ENCODE data around the gene TET1.
"Not testable (repeated sequence)": the region's sequence is repeated elsewhere in the genome, so short reads cannot be mapped to it uniquely, and the experiment has no call there.

TET1 gene

GRCh38 chr10:68601501-68602265 is 41.5 kb downstream of the TET1 start:
- H3K27ac ChIP-seq, result peak overlapping the region; percentile 87
- TF ChIP-seq ZFX (IDR thresholded peaks at IDR 0.05; ENCODE audit: borderline replicate concordance) (no peak), CTCF (IDR thresholded peaks at IDR 0.05) (no peak)

DNA sequence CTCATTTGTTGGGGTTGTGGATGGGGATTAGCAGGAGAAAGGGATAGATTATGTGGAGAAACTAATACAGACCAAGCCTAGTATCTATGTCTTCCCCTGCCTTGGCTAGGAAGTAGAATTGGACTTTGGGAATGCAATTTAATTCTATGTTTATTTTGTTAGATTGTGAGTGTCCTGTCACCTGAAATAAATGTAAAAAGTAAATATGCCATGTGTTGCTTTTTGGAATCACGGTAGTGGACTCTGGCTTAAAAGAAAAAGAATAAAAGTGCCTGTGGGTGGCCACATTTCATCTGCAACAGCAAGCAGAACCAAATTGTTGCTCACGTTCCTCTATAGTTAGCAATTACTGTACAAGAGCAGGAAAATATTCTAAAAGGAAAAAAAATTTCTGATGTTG is 42.3 kb downstream of the TET1 start:
- TF ChIP-seq CTCF (IDR thresholded peaks at IDR 0.05), result no peak

GRCh38 chr10:68603766-68604165 is 43.6 kb downstream of the TET1 start:
- no peak overlapping the region for H3K27ac ChIP-seq

More for the DNA sequence above, 42.3 kb downstream of the TET1 start:
- no peak overlapping the region for H3K27ac ChIP-seq

GRCh38 chr10:68604441-68604840 is 44.3 kb downstream of the TET1 start:
- no peak overlapping the region for H3K27ac ChIP-seq
- no peak for TF ChIP-seq CTCF (IDR thresholded peaks at IDR 0.05)
- no peak for TF ChIP-seq ZFX (IDR thresholded peaks at IDR 0.05; ENCODE audit: borderline replicate concordance)

More at GRCh38 chr10:68603766-68604165, 43.6 kb downstream of the TET1 start:
- TF ChIP-seq CTCF (IDR thresholded peaks at IDR 0.05) (no peak), ZFX (IDR thresholded peaks at IDR 0.05; ENCODE audit: borderline replicate concordance) (no peak)

DNA sequence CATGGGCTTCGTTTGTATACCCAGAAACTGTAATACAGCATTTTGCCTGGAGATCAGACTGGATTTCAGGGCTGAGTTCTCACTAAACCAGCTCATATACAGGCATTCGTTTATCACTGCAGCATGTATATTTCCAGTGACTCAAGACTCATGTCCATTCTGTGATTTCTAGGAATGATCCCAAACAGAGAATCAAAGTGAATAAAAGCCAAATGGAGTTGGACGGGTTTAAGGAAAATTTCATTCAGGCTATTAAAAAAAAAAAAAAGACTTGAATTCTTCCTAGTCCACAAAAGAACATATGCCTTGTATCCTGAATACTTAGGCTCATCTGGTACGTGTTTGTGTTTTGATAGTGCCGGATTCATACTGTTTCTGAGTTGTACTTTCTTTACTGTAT is 46.8 kb downstream of the TET1 start:
- TF ChIP-seq CTCF (IDR thresholded peaks at IDR 0.05) (no peak), ZFX (IDR thresholded peaks at IDR 0.05; ENCODE audit: borderline replicate concordance) (no peak)
- no peak overlapping the region for H3K27ac ChIP-seq

- not testable (repeated sequence) for H3K27ac ChIP-seq
Observed at GRCh38 chr10:68610023-68610422, 49.9 kb downstream of the TET1 start.

DNA sequence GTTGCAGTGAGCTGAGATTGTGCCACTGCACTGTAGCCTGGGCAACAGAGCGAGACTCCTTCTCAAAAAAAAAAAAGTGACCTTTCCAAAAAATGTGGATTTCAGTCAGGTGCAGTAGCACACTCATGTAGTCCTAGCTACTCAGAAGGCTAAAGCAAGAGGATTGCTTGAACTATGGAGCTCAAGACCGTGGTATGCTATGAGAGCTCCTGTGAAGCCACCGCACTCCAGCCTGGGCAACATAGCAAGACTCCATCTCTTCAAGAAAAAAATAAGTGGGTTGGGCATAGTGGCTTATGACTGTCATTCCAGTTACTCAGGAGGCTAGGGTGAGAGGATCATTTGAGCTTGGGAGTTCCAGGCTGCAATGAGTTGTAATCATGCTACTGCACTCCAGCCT is 51.1 kb downstream of the TET1 start:
- no peak overlapping the region for H3K27ac ChIP-seq
- no peak for TF ChIP-seq CTCF (IDR thresholded peaks at IDR 0.05)
- TF ChIP-seq ZFX (IDR thresholded peaks at IDR 0.05; ENCODE audit: borderline replicate concordance), result no peak

DNA sequence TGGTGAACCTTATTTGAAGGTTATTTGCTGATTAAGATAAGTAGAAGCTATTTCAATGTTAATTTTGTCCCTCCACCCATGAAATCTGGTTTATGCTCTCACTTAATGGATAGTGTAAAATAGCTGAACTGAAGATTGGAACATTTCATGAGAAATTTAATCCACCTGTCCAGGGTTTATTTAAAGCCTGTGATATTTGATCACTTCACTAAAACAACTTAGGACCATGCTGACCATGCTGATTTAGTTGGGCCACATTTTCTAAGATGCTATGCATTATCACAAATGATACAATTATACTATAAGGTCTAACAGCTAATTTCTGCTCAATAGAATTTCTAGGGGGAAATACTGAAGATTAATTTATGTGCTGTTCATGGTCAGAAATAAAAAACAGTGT is 53.8 kb downstream of the TET1 start:
- not testable (repeated sequence) for H3K27ac ChIP-seq

GRCh38 chr10:68617691-68618090 is 57.6 kb downstream of the TET1 start:
- not testable (repeated sequence) for H3K27ac ChIP-seq
